ENCODE measurements around the gene BMP5. TPM values are rescaled to one million over a fixed set of nuclear protein-coding genes. Genes with fewer than 3 reads are reported as not detected.
A peak's percentile ranks its signal among the peaks of the same experiment; 100 is the strongest.

The BMP5 gene
- total and polyA plus RNA-seq, 10 of the 15 experiments (the other 5 are each of a cell fraction or from before 2014, with no cell fraction given) = not detected

GRCh38 chr6:55868771-55869479 is 6.5 kb downstream of the BMP5 start (continued):
- TF ChIP-seq SIN3A (IDR thresholded peaks at IDR 0.05; ENCODE audit: low read depth, low read length) (no peak), STAT3 (IDR thresholded peaks at IDR 0.05; ENCODE audit: low read depth, low read length) (peak; percentile 69; the same call in 1 of the 2 replicates), HDAC2 (IDR thresholded peaks at IDR 0.05) (no peak)

- in situ Hi-C loops (cut with MboI) = no loop called here
- H3K9me3 ChIP-seq (replicated peaks; ENCODE audit: control insufficient read depth, insufficient read depth, low read length) = no peaks in the 10 kb centered on the region; the same call in 2 of the 3 replicates
- FAIRE-seq (no peak), DNase-seq (ENCODE audit: low read depth, low spot score) (no peak), ATAC-seq (no peak)
- no peak overlapping the region for H2AFZ ChIP-seq (ENCODE audit: control insufficient read depth, low read depth, low read length)
- RAD21 ChIA-PET (ENCODE audit: unreplicated experiment) = interaction anchor here (1.2 kb wide), 1 partner anchor 251 kb away, joined by 3 read pairs; no protein-coding TSS in a partner anchor
- BruUV-seq (replicated peaks) = no TSS peak
- H4K20me1 ChIP-seq (ENCODE audit: control insufficient read depth, insufficient read depth) = no peaks in the 10 kb centered on the region
- H3K79me2 ChIP-seq (ENCODE audit: control insufficient read depth, insufficient read depth, low read length) = no peaks in the 10 kb centered on the region
- no peaks in the 10 kb centered on the region for H3K36me3 ChIP-seq (ENCODE audit: control insufficient read depth in 2 of 2, insufficient read depth in 2 of 2, low read length in 1 of 2)
- POLR2A ChIA-PET = no interaction called here
- no peak overlapping the region for H3K4me2 ChIP-seq (ENCODE audit: control insufficient read depth, insufficient read depth)
- H3K9ac ChIP-seq (ENCODE audit: control insufficient read depth, insufficient read depth, low read length) = no peak overlapping the region
- CTCF ChIA-PET = interaction anchor here (0.6 to 1.5 kb wide), 4 partner anchors 14 to 591 kb away, joined by 3 to 5 read pairs (median 4); no protein-coding TSS in a partner anchor
- intact Hi-C loops (cut with micrococcal nuclease; ENCODE audit: unreplicated experiment) = no loop called here
- H3K27me3 ChIP-seq (replicated peaks in 1 of 2; ENCODE audit: control insufficient read depth in 2 of 2, insufficient read depth in 2 of 2, low read length in 1 of 2) = no peaks in the 10 kb centered on the region
- no peak for TF ChIP-seq RELB (IDR thresholded peaks at IDR 0.05; ENCODE audit: low read depth)
- TF ChIP-seq SMAD1 (IDR thresholded peaks at IDR 0.05; ENCODE audit: low read depth, partially characterized antibody) = no peak
- TF ChIP-seq SP1 (IDR thresholded peaks at IDR 0.05; ENCODE audit: low read depth, low read length) = no peak
- TF ChIP-seq ZNF274 (IDR thresholded peaks at IDR 0.05; ENCODE audit: insufficient read depth, insufficient read length) = no peak
- no peak for TF ChIP-seq TBL1XR1 (IDR thresholded peaks at IDR 0.05; ENCODE audit: low read depth, low read length)
- TF ChIP-seq ZBTB40 (IDR thresholded peaks at IDR 0.05; ENCODE audit: borderline replicate concordance) = no peak
- H3K27ac ChIP-seq (ENCODE audit: control insufficient read depth, insufficient read depth) = no peak overlapping the region
- no peaks in the 10 kb centered on the region for H3K4me1 ChIP-seq (ENCODE audit: control insufficient read depth, insufficient read depth, low read length)
- WGBS (ENCODE audit: insufficient coverage, insufficient replicate concordance, low lambda C conversion rate, missing lambda C conversion rate) = 0% methylated on average over 1 of the region's 1 CpG
- SMC1A ChIA-PET (ENCODE audit: uncharacterized antibody, unreplicated experiment) = interaction anchor here (0.7 kb wide), 1 partner anchor 67 kb away, joined by 3 read pairs; no protein-coding TSS in a partner anchor
- no peak overlapping the region for H3K4me3 ChIP-seq
These were observed 7.2 kb downstream of the BMP5 start for GRCh38 chr6:55868176-55868575.

Measured in GM12878 (cell line).